Adrenal gland (tissue), 12 donors: ENCODE measurements around the gene COX20. TPM values are rescaled to one million over a fixed set of nuclear protein-coding genes. Genes with fewer than 3 reads are reported as not detected.

Experiments used
- DNase-seq, 7 donors: peaks; one replicate each; pipeline ENCODE4 v3.0.0-alpha.2; 2019 to 2020
- H3K27ac ChIP-seq, 5 donors: fragments of 200-600 bp; sonication (generic) in 4 of 5; 1 replicate in 3 of 5; 2 replicates in 2 of 5; pipeline versions ENCODE4 v1.5.1 to v1.8.0; 2016 to 2020; ENCODE audit warnings: mild to moderate bottlenecking in 1 of 5
- H3K27me3 ChIP-seq: fragments of 200-600 bp; 2 replicates; pipeline ENCODE4 v1.8.0; 2021
- H3K36me3 ChIP-seq, 2 donors: fragments of 200-600 bp; replicated peaks in 1 of 2; 1 replicate in 1 of 2; 2 replicates in 1 of 2; pipeline versions ENCODE4 v1.5.1 to v1.8.0; 2018 to 2022
- H3K4me1 ChIP-seq, 2 donors: fragments of 200-600 bp; replicated peaks in 1 of 2; 1 replicate in 1 of 2; 2 replicates in 1 of 2; pipeline versions ENCODE4 v1.5.1 to v1.8.0; 2018 to 2021
- H3K4me3 ChIP-seq, 4 donors: fragments of 200-600 bp; sonication (generic) in 3 of 4; one replicate each; pipeline ENCODE4 v1.5.1; 2016 to 2018
- H3K9me3 ChIP-seq, 3 donors: fragments of 200-600 bp; sonication (generic) in 1 of 3; replicated peaks in 1 of 3; 1 replicate in 2 of 3; 2 replicates in 1 of 3; pipeline versions ENCODE4 v1.5.1 to v1.8.0; 2016 to 2021
- POLR2A ChIP-seq, 2 donors: fragments of 450-650 bp; IDR thresholded peaks; one replicate each; pipeline ENCODE4 v1.6.1; 2017; ENCODE audit warnings: antibody characterized with exemption in 2 of 2, mild to moderate bottlenecking in 2 of 2, moderate library complexity in 1 of 2
- WGBS, 4 donors: extraction: QIAGEN DNeasy Blood & Tissue Kit in 2 of 4; methylation state at CpG; one replicate each; pipeline versions ENCODE4 v1.1.5 to v1.1.7; 2013 to 2017; 5-methylcytosine and 5-hydroxymethylcytosine counted together
- intact Hi-C, 2 donors: fragments of 100-400 bp; cut with DNase I; formaldehyde crosslinking; loops; one replicate each; pipeline versions ENCODE4 v1.14.1 to v1.15.0; 2022 to 2023
- polyA plus RNA-seq, 3 donors: library from polyadenylated mRNA; stranded (reverse); fragments of 200-250 nt in 2 of 3; fragments of 350-450 nt in 1 of 3; fragmentation: Illumina TruSeq in 1 of 3; extraction: RNeasy Lipid Tissue Mini Kit (QIAGEN cat#74804) in 1 of 3; gene quantifications; one replicate each; pipeline ENCODE4 v1.2.3, GENCODE V29; 2013 to 2014
- total RNA-seq, 9 donors: library from RNA; depleted of rRNA in 4 of 9; stranded (reverse); fragments of >200 nt in 4 of 9; fragments of 120-200 nt in 1 of 9; fragmentation: NEBNext Ultra II Directional in 1 of 9; extraction: Animal tissue kit (Norgen Biotek cat#: 25700) in 1 of 9; gene quantifications; one replicate each; pipeline versions ENCODE4 v1.1.0 to v1.2.4, GENCODE V29; 2013 to 2023
- TF ChIP-seq, protein P1 (sequence below), 6 experiments: fragments of 450-650 bp in 4 of 6; fragments of 200-600 bp in 2 of 6; sonication (generic) in 1 of 6; IDR thresholded peaks; 1 replicate in 5 of 6; 2 replicates in 1 of 6; pipeline versions ENCODE4 v1.5.1 to v1.8.0; 2016 to 2021; ENCODE audit warnings: antibody characterized with exemption in 6 of 6, mild to moderate bottlenecking in 2 of 6, moderate library complexity in 1 of 6
- donor health status: healthy with polysubstance abuse.
- donor health status: Bipolar disorder and iron deficiency.
- donor health status: DM: yes; HTN: yes; CAD: no.
- donor health status: DM: no; HTN: no; CAD: no.
- donor health status: DM: no; HTN: no; CAD: no.
- donor health status: DM: yes; HTN: yes; CAD: no.

The COX20 gene
- total and polyA plus RNA-seq, 12 donors, result 32.2 to 265 (median 46.2) TPM

DNA sequence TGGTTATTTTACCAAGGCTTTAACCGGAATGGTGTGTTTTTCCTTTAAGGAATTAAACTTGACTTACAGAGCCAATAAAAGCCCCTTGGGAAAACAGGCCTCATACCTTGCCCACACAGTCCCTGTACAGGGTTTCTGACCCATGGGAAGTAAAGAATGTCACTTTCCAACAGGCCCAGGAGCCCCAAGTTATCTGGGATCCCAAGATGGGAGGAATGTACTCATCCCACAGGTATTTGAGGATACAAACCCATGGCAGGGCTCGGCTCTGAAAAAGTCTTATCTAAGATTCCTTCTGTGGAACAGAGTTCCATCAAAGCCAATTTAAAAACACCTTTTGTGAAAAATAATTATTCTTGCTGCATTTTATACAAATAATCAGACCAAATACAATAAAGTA lies 15.3 kb upstream of the COX20 start:
- no peak for TF ChIP-seq POLR2A (IDR thresholded peaks at IDR 0.05)
- TF ChIP-seq, protein P1, sequence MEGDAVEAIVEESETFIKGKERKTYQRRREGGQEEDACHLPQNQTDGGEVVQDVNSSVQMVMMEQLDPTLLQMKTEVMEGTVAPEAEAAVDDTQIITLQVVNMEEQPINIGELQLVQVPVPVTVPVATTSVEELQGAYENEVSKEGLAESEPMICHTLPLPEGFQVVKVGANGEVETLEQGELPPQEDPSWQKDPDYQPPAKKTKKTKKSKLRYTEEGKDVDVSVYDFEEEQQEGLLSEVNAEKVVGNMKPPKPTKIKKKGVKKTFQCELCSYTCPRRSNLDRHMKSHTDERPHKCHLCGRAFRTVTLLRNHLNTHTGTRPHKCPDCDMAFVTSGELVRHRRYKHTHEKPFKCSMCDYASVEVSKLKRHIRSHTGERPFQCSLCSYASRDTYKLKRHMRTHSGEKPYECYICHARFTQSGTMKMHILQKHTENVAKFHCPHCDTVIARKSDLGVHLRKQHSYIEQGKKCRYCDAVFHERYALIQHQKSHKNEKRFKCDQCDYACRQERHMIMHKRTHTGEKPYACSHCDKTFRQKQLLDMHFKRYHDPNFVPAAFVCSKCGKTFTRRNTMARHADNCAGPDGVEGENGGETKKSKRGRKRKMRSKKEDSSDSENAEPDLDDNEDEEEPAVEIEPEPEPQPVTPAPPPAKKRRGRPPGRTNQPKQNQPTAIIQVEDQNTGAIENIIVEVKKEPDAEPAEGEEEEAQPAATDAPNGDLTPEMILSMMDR (IDR thresholded peaks at IDR 0.05), result no peak
- peaks cover 0 to 5% of the 10 kb centered on the region in 2 donors for H3K4me1 ChIP-seq
- H3K36me3 ChIP-seq, result no peaks in the 10 kb centered on the region
- no peaks in the 10 kb centered on the region for H3K27me3 ChIP-seq
- H3K9me3 ChIP-seq, result no peaks in the 10 kb centered on the region
- no peak for DNase-seq
- no peak overlapping the region for H3K27ac ChIP-seq
- no peak overlapping the region for H3K4me3 ChIP-seq
- intact Hi-C loops, result no loop called here
- WGBS, 4 donors, result 81 to 92% (median 84%) methylated on average over 2 of the region's 2 CpGs

DNA sequence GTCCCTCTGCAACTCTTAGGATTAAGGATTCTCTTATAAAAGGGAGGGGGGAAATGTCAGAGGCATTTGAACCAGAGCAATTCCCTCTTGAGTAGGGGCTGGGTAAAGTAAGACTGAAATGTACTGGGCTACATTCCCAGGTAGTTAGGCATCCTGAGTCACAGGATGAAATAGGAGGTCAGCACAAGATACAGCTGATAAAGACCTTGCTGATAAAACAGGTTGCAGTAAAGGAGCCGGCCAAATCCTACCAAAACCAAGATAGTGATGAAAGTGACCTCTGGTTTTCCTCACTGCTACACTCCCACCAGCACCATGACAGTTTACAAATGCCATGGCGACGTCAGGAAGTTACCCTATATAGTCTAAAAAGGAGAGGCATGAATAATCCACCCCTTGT lies 14.3 kb upstream of the COX20 start:
- H3K4me1 ChIP-seq, result peaks cover 0 to 5% of the 10 kb centered on the region in 2 donors
- peak in 4 of 7 donors; percentile 42 to 70 (median 56) for DNase-seq
- H3K4me3 ChIP-seq, result no peak overlapping the region
- TF ChIP-seq, protein P1 (IDR thresholded peaks at IDR 0.05), result no peak
- TF ChIP-seq POLR2A (IDR thresholded peaks at IDR 0.05), result no peak
- intact Hi-C loops, result no loop called here
- no peaks in the 10 kb centered on the region for H3K36me3 ChIP-seq
- no peaks in the 10 kb centered on the region for H3K27me3 ChIP-seq
- peak overlapping the region in 3 of 5 donors; percentile 7 to 62 (median 17) for H3K27ac ChIP-seq
- WGBS, 4 donors, result 31 to 59% (median 40%) methylated on average over 3 of the region's 3 CpGs
- no peaks in the 10 kb centered on the region for H3K9me3 ChIP-seq

DNA sequence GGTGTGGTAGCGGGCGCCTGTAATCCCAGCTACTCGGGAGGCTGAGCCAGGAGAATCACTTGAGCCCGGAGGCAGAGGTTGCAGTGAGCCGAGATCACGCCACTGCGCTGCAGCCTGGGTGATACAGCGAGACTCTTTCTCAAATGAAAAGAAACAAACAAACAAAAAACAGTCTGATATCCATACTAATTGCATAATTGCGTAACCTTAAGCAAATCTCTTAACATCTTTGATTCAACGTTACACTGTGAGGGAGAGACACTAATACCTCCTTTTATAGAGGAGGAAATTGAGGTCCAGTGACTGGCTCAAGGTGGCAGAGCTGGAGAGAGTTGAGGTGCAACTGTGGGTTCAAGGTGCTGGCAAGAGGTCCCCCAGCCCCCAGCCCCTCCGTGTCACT lies 12.6 kb upstream of the COX20 start:
- Histone ChIP-seq H3K4me3 (no peak overlapping the region), H3K36me3 (no peaks in the 10 kb centered on the region), H3K27me3 (no peaks in the 10 kb centered on the region), H3K9me3 (no peaks in the 10 kb centered on the region), H3K4me1 (no peaks in the 10 kb centered on the region), H3K27ac (no peak overlapping the region)
- intact Hi-C loops, result no loop called here
- 83 to 95% (median 92%) methylated on average over 11 of the region's 11 CpGs for WGBS, 4 donors
- TF ChIP-seq POLR2A (IDR thresholded peaks at IDR 0.05), result no peak
- TF ChIP-seq, protein P1 (IDR thresholded peaks at IDR 0.05), result no peak
- no peak for DNase-seq

DNA sequence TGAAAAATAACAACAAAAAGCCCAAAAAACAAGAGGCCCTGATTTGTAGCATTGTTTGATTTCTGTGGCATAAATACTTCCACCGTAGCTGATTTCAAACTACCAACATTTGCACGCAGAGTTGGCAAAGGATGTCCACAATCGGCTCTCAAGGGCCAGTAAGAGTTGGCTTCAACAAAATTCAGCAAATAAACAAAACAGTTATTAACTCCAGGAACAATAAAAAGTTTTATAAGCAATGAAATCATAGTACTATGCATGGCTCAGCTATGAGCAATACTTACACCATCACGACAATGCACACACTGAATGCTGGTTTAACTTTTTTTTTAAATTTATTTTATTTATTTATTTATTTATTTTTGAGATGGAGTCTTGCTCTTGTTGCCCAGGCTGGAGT lies 8.7 kb upstream of the COX20 start:
- TF ChIP-seq, protein P1 (IDR thresholded peaks at IDR 0.05), result no peak
- TF ChIP-seq POLR2A (IDR thresholded peaks at IDR 0.05), result no peak
- 91 to 93% (median 92%) methylated on average over 4 of the region's 4 CpGs for WGBS, 4 donors
- H3K27me3 ChIP-seq, result no peaks in the 10 kb centered on the region
- no peaks in the 10 kb centered on the region for H3K36me3 ChIP-seq
- H3K4me3 ChIP-seq, result no peak overlapping the region
- intact Hi-C loops, result no loop called here
- H3K9me3 ChIP-seq, result no peaks in the 10 kb centered on the region
- no peaks in the 10 kb centered on the region for H3K4me1 ChIP-seq
- H3K27ac ChIP-seq, result no peak overlapping the region
- DNase-seq, result no peak
